GM12872 (cell line): ENCODE results near the gene POC1A.

Source experiments
- CTCF ChIP-seq: IDR thresholded peaks from 3 replicates; pipeline ENCODE4 v1.5.1; 2011; ENCODE audit warnings: low read depth, mild to moderate bottlenecking, low read length, moderate library complexity; ENCODE audit not compliant: insufficient read depth

Gene POC1A

GRCh38 chr3:52197499-52197841 lies 43.2 kb upstream of the POC1A start:
- TF ChIP-seq CTCF: no peak

- no peak for TF ChIP-seq CTCF
Measured at GRCh38 chr3:52196977-52197376, 42.8 kb upstream of the POC1A start.

GRCh38 chr3:52195823-52196331 lies 41.7 kb upstream of the POC1A start:
- no peak for TF ChIP-seq CTCF

GRCh38 chr3:52195291-52195597 lies 41.0 kb upstream of the POC1A start:
- TF ChIP-seq CTCF: no peak

GRCh38 chr3:52194485-52195290 lies 40.5 kb upstream of the POC1A start:
- no peak for TF ChIP-seq CTCF

- TF ChIP-seq CTCF: no peak
Measured at GRCh38 chr3:52193065-52193464, 38.8 kb upstream of the POC1A start.

GRCh38 chr3:52191663-52192062 lies 37.4 kb upstream of the POC1A start:
- no peak for TF ChIP-seq CTCF
